ENCODE results near the gene BRSK1.
A peak's percentile ranks its signal among the peaks of the same experiment; 100 is the strongest.

Gene BRSK1

DNA sequence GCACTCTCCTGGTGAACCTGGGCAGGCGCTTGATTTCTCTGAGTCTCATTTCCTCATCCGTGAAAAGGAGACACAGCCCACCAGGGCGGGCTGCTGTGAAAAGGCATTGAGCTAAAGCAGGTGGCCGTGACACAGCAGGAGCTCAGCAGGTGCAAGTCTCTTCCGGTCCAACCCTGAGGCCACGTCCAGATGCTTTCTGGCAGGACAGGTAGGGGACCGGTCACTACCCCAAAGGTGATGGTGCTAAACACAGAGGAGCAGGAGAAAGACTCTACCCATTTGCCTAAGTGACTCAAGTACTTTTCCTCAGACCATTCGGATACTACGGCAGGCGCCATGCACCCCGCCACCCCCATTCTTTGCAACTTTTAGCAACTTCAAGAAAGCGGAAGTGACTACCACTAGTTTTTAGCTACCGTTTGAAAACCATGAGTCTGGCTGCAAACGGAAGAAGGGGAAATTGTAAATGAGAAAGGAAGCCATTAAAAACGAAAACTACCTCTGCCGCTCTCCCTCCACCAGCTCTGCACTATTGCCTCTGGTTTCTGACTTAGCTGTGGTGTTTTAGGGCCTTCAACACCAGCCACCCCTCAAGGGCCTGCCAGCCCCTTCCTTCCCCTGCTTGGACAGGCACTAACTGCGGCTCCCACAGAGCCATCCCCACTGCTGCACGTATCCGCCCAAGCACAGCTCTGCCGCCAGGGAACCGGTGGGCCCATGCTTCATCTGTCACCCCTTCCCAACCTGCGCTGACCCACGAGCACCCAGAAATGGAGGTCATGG lies 29.8 kb upstream of the BRSK1 start:
- no peak for DNase-seq (ENCODE audit: low read depth)

DNA sequence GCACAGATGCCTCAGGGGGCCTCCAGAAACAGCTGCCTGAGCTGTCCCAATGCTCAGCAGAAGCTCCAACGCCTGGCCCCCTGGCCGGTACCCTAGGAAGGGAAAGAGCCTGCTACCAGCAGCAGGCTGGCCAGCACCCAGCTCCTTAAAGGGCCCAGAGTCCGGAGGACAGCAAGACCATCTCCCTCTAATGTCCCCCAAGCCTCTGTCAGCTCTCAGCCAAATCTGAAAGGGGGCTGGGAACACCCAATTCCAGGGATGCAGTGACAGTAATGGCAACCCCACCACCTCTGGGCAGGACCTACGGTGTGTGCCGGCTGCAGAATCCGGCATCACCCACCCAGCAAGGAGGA lies 29.2 kb upstream of the BRSK1 start:
- no peak for DNase-seq (ENCODE audit: low read depth)

DNA sequence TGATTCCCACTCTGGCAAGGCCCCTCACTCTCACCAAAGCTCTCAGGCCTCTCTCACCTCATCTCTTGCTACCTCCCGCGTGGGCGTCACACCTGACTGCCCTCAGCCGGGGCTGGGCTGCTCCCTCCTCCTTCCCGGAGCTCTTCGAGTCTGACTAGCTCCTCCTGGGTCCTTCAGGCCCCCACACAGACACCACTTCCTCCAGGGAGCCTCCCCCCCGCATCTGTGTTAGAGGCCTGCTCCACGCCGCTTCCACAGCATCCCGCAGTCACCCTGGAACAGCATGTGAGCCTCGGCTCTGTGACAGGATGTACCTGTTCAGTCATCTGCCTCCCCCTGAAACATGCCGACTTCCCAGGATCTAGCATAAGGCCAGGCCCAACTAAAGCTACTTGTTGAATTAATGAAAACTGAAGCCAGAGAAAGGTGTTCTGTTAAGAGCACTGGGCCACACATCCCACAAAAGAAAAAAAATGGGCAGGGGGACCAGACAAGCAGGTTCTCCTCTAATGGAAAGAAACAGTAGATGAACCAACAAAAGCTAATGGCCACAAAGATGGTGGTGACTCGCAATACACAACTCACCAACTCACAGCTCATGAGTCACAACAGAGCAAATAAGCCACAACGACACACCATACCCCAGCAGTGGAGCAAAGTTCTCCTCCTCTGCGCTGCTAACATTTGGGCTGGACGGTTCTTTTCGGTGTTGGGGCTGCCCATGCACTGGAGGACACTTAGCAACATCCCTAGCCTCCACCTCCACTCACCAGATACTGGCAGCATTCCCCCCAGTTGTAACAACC lies 28.0 kb upstream of the BRSK1 start:
- DNase-seq (ENCODE audit: low read depth), result no peak

DNA sequence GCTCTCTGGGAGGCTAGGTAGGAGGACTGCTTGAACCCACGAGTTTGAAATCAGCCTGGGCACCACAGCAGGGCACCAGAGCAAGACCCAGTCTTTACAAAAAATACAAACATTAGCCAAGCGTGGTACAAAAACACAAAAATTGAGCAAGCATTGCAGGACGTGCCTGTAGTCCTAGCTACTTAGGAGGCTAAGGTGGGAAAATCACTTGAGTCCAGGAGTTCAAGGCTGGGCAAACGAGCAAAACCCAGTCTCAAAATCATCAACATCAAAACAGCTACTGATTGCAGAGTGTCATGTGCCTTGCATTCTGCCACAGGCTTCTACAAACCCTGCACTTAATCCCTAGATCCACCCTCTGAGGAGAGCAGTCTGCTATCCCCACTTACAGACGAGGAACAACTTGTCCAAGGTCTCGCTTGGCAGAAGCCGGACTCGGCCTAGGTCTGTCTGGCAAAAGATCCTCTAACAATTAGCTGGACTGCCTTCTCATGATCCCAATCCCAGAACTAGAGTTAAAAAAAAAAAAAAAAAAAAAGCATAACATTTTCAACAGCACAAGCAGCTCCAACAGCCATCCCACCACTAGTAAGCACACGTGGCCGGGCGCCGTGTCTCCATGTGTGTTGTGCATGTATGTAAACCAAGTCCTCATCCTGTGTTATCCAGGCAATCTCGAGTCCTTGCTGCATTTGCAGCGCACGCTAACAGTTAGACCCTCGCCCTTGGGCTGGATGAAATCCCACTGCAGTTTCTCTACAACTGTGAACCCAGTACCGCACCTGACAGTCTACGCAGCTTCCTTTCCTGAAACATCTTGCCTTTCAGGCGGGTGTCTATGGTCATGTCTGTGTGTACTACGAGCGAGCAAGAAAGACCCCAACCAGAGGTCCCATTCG lies 27.0 kb upstream of the BRSK1 start:
- DNase-seq (ENCODE audit: low read depth), result no peak

DNA sequence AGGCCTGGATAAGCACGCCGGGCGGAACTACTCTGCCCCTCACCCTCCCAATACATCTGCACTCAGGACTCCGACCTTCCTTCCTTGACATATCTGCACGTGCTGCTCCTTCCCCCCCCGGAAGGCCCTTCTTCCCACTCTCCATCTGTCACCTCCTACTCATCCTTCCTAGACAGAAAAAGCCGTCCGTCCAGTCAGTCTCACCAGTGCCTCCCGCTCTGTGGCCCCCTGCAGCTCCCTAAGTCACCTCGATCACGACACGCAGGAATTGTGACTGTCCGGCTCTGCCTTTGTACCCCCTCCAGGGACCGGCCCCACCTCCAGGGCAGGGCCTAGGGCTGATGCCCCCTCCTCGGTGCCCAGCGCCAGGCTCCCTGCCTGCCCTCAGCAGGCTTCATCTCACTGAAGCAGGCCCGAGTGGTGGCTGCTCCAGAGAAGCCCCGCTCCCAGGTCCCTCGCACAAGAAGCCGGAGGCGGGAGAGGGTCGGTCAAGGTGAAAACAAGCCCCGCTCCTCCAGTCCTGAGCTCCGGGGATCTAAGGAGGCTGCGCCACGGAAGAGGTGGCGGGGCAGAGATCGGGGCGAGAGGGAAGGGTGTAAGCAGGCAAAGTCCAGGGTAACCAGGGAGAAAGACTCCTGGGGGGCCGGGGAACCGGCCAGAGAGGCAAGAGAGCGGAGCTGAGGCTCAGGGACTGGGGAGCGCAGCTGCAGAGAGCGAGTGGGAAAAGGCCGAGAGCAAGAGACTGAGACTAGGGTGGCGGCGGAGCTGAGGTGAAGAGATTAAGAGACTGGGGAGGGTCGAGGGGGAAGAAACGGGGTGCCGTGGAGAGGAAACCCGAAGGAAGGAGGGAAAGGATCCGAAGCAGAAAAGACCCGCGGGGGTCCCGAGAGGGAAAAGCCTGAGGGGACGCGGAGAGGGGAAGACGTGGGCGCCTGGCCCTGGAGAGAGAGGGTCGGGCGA lies 26.1 kb upstream of the BRSK1 start:
- no peak for DNase-seq (ENCODE audit: low read depth)

DNA sequence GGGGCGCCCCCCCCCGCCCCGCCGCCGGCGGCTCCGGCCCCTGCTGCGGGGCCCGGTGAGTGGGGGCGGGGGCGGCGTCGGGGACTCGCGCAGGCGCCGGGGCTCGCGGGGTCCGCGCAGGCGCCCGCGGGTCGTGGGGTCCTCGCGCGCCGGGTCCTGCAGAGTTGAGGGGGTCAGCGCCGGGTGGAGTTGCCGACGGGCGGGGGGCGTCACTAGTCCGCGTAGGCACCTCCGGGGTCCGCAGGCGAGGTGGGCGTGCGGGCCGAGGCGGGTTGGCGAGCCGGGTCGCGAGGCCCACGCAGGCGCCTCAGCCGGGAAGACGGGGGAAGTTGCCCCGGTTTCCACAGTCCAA lies 25.3 kb upstream of the BRSK1 start:
- DNase-seq (ENCODE audit: low read depth), result no peak

DNA sequence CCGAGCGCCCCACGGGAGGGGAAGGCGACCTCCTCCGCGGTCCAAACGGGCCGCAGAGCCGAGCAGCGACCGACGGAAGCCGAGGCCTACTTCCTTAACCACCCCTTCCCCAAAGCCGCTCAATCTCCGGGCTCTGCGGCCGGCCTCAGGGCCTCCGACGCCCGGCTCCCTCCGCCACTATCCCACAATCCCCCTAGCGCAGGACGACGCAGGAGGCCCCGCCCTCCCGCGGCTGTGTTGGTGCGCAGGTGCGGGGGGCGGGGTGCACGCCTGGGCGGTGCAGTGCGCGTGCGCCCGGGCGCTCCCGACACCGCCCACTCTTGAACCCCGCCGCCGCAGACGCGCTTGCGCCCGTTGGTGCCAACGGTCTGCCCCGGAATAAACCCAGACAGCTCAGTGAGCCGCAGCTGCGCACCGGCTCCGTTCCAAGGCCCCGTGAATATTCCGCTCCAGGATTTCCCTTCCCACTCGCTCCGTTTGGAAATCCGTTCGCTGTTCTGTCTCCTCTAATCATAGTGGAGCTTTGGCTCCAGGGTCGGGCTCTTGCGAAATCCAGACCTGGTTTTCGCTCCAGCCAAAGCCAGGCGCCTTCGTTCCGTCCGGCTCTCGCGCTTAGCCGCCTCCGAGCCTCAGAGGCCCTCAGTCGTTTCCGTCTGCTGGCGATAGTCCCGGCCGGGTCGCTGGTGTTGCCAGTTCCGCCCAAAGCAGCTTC lies 24.8 kb upstream of the BRSK1 start, which contains the start of gene PPP6R1:
Gene PPP6R1, minus strand, starts transcription at position 190 of the 712 bp plus-strand sequence. CDS start 11,914 bp downstream, outside the sequence.
- peak; percentile 100 for DNase-seq (ENCODE audit: low read depth)

DNA sequence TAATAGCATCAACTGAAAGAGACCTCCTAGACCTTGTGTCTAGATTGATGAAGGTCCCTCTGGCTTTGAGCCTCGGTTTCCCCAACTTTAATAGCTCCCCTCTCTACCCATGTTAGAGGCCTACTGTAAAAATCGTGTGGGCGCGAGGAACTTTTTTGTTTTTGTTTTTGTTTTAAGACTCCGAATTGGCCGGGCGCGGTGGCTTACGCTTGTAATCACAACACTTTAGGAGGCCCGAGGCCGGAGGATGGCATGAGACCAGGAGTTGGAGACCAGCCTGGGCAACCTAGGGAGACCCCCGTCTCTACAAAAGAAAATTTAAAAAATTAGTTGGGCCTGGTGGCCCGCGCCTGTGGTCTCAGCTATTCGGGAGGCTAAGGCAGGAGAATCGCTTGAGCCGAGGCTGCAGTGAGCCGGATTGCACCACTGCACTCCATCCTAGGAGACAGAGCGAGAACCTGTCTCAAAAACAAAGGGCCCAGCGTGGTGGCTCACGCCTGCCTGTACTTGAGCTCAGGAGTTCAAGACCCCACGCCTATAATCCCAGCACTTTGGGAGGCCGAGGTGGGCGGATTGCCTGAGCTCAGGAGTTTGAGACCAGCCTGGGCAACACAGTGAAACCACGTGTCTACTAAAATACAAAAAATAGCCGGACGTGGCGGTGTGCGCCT lies 24.1 kb upstream of the BRSK1 start:
- no peak for DNase-seq (ENCODE audit: low read depth)

DNA sequence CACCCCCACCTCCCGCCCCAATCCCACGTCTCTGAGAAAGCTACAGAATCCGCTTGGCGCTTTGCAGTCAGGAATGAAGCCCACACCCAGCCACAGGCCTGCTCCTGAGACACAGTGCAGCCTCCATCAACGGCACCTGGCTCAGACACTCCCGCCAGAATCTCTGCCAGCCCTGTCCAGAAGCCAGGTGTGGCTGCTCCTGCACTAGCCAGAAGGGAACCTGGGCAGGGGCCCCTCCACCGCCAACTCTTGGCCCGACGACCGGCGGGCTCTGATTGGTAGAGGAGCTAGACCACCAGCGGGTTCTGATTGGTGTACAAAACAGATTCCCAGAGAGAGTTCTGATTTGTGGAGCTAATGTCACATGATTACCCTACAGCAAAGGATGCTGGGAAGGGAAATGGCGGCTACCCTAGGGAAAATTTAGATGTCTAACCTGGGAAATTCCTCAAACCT lies 22.1 kb upstream of the BRSK1 start:
- no peak for DNase-seq (ENCODE audit: low read depth)

DNA sequence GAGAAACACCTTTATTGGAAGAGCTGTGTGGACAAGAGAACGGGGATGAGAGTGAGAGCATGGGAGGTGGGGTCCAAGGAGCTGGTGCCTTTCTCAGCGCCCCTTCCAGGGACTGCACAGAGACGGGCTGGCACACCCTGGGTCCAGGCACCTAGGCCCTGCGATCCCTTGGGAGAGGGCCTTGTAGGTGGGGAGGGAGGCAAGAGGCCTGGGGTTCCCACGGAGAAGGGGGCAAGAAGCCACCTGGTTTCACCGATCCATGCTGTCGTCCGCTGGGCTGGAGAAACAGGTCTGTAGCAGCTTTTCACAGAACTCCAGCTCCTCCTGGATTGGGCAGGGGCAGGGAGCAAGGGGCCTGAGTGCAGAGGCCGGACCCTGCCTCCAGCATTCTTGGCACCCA lies 21.4 kb upstream of the BRSK1 start:
- no peak for DNase-seq (ENCODE audit: low read depth)

DNA sequence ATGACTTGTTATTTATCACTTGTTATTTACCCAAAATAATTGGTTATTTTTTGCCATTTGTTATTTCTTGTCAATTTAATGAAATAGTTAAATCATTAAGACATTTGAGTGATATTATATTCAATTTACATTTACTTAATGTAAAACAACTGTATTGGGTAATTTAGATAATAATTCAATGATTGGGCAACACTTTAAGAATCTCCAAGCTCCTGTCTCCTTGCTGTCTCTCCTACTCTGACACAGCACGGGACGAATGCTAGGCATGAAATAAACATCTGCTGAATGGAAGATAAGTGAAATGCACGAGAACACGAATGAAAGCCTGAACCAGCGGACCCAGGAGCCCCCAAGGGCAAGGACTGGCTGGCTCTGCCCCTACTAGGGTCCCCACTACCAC lies 19.3 kb upstream of the BRSK1 start:
- DNase-seq (ENCODE audit: low read depth), result no peak

DNA sequence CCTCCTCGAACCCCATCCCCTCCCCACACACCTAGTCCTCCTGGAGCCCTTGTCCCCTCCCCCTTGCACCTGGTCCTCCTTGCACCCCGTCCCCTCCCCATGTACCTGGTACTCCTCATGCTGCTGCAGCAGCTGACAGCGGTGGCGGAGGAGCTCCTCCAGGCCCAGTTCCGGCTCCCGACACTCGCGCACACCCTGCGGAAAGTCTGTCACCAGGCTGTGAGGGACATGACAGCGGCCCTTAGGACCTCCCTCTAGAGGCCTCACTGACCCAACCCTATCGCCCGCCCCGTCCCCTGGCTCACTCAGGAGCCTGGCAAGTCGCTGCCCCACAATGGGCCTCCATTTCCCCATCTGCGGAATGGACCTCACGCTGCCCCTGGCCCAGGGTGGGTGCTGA lies 18.6 kb upstream of the BRSK1 start:
- no peak for DNase-seq (ENCODE audit: low read depth)

DNA sequence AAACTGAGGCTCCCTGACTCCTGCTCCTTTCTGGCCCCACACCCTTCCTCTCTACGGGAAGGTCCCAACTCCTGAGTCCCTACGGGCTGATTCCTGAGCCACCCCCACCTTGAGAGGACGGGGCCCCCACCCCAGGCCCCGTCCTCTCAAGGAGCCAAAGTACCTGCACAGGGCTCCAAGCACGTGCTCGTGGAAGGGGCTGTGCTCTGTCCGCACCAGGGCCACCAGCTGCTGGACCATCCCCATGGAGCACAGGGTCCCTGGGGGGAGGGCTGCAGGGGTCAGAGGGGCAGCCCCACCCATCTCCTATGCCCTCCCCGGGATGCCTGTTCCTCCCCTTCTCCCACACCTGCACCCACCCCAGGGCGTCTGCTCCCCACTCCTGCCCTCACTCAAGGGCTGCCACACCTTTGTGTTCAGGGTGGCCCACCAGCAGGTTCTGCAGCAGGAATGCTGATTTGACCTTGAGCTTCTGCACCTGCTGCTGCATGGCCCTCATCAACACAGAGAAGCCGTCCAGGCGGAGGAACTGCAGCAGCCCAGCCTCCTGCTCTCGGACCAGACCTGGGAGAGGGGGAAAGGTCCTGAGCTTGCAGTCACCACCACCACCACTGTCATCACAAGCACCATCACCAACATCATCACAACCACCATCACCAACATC lies 17.9 kb upstream of the BRSK1 start:
- no peak for DNase-seq (ENCODE audit: low read depth)

DNA sequence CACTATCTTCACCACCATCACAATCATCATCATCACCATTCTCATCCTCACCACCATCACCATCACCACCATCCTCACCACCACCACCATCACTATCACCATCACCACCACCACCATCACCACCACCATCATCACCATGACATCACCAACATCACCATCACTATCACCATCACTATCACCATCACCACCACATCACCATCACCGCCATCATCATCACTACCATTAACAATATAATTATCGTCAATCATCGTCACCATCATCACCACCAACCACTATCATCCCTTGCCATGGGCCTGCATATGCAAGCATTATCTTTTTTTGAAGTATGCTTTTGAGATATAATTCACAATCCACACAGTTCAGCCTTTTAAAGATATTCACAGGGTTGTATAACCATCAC lies 17.4 kb upstream of the BRSK1 start:
- DNase-seq (ENCODE audit: low read depth), result no peak

DNA sequence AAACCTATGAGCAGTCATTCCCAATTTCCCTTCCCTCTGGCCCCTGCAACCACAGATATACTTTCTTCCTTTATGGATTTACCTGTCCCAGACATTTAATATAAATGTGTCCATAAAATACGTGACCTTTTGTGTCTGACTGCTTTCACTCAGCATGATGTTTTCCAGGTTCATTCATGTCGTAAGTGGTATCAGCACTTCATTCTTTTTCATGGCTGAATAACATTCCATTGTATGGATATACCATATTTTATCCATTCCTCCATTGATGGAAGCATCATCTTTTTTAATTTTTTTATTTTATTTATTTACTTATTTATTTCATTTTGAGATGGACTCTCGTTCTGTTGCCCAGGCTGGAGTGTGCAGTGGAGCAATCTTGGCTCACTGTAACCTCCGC lies 17.0 kb upstream of the BRSK1 start:
- no peak for DNase-seq (ENCODE audit: low read depth)

DNA sequence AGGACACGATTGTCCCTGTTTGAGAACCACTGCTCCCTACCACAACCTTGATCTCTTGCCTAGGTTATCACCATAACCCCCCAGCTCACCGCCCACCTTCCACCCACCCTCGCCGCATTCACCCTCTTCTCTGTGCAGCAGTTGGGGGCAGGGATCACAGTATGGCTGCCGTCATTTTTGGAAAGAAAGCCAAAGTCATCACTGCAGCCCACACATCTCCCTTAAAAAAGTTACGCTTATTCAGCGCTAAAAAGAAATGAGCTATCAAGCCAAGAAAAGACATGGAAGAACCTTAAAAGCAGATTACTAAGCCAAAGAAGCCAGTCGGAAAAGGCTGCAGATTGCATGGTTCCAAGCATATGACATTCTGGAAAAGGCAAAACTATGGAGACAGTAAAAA lies 14.5 kb upstream of the BRSK1 start:
- no peak for DNase-seq (ENCODE audit: low read depth)

DNA sequence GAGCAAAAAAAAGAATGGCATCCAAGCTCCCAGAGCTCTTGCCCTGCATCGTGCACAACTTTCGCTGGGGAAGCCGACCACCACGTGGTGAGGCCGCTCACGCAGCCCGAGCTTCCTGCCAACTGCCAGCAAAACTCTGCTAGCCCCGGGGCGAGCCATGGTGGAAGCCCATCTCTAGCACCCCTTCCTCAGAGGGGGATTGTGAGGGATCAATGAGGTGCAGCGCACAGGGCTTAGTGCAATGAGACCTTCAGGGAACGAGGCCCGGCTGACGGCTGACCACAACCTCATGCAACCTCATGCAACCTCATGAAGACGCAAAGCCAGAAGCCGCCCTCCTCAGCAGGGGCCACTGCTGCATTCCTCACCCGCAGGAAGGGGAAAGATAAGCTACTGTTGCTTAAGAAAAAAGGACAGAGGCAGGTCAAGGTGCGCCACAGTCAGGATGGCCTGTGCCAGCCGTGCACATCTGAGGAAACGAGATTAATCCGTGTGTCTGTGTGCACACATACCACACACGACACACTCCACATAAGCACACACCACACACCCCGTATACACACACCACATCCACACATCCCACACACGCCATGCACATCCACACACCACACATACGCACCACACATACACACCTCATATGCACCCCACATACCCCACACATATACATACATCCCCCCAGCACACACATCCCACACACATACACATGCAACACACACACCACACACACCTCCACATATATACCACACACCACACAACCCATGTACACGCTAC lies 13.4 kb upstream of the BRSK1 start:
- no peak for DNase-seq (ENCODE audit: low read depth)

DNA sequence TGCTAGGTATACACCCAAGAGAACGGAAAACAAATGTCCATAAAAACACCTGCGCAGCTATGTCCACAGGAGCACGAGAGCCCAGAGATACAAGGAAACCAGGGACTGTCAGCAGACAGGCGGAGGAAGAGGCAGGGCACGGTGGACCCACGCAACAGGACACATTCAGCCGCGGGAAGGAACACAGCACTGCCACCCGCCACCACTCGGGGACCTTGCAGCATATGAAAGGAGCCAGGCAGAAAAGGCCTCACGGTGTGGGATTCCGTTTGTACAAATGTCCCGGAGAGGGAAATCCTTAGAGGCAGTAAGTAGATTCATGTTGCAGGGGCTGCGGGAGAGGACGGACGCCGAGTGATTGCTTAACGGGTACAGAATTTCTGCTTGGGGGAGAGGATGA lies 11.7 kb upstream of the BRSK1 start:
- no peak for DNase-seq (ENCODE audit: low read depth)
